22Rv1 (cell line): ENCODE results near the gene CHDH.

Experiments used
- H3K27ac ChIP-seq: fragments of 450-650 bp; 2 replicates; pipeline ENCODE4 v1.5.1; 2017
- ZFX ChIP-seq: fragments of 450-650 bp; IDR thresholded peaks from 2 replicates; pipeline ENCODE4 v1.6.1; 2017; ENCODE audit warnings: antibody characterized with exemption, borderline replicate concordance
- TF ChIP-seq, protein P1 (sequence below): fragments of 450-650 bp; IDR thresholded peaks from 2 replicates; pipeline ENCODE4 v1.5.1; 2017; ENCODE audit warnings: mild to moderate bottlenecking

CHDH gene

DNA sequence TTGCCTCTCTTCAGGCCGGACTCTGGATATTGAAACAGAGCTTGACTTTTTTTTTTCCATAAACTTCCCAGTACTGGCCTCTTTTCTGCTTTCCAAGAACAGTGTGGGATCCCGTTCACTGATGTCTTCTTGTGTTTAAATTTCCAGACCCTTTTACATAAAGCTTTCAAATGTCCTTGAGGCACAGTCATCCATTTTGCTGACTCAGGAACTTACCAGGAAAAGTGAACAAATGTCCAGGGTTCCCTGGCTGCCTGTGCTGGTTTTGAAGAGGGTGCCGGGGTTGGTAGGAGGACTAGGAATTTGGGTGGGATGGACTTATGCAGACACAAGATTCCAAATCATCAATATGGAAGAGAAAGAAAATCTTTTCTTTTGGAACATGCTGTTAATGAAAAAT, 68.1 kb downstream of the CHDH start:
- H3K27ac ChIP-seq: no peak overlapping the region

DNA sequence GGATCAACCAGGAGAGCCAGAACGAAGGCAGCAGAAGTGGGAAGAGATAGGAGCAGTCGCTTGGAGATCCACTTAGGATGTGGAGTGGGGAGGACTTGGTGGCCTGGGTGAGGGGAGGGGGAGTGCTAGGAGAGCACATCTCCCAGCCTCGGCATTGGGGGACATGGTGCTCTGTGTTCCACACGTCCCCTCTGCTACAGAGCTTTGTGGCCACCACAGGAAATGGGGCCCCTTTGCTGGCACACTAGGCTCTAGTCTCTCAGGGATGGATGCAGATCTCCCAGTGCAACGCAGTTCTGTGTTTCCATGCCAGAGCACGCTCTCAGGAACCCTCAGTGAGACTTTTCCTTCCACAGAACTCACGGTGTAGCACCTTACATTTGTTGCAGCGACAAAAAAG, 68.8 kb downstream of the CHDH start:
- TF ChIP-seq, protein P1, sequence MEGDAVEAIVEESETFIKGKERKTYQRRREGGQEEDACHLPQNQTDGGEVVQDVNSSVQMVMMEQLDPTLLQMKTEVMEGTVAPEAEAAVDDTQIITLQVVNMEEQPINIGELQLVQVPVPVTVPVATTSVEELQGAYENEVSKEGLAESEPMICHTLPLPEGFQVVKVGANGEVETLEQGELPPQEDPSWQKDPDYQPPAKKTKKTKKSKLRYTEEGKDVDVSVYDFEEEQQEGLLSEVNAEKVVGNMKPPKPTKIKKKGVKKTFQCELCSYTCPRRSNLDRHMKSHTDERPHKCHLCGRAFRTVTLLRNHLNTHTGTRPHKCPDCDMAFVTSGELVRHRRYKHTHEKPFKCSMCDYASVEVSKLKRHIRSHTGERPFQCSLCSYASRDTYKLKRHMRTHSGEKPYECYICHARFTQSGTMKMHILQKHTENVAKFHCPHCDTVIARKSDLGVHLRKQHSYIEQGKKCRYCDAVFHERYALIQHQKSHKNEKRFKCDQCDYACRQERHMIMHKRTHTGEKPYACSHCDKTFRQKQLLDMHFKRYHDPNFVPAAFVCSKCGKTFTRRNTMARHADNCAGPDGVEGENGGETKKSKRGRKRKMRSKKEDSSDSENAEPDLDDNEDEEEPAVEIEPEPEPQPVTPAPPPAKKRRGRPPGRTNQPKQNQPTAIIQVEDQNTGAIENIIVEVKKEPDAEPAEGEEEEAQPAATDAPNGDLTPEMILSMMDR: no peak
- TF ChIP-seq ZFX: no peak
- no peak overlapping the region for H3K27ac ChIP-seq

More for the DNA sequence above, 68.1 kb downstream of the CHDH start:
- TF ChIP-seq ZFX: no peak
- TF ChIP-seq, protein P1: no peak

DNA sequence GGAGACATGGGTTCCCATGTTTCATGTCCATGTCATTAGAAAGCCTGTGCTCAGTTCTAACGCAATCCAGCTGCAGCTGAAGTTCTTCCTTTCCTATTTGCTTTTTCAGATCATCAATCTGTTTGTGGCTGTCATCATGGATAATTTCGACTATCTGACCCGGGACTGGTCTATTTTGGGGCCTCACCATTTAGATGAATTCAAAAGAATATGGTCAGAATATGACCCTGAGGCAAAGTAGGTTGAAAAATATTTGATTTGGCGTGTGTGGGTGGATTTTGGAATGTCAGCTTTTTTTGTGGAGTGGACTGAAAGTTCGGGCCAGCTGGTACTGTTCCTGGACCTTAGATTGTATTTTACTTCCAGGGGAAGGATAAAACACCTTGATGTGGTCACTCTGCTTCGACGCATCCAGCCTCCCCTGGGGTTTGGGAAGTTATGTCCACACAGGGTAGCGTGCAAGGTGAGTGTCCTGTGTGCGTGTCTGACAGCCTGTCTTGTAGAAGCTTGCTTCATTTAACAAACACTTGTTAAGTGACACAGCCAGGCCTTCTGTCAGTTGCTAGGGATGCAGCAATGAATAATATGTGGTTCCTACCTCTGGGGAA, 69.6 kb downstream of the CHDH start:
- TF ChIP-seq ZFX: no peak
- TF ChIP-seq, protein P1: no peak
- H3K27ac ChIP-seq: no peak overlapping the region

DNA sequence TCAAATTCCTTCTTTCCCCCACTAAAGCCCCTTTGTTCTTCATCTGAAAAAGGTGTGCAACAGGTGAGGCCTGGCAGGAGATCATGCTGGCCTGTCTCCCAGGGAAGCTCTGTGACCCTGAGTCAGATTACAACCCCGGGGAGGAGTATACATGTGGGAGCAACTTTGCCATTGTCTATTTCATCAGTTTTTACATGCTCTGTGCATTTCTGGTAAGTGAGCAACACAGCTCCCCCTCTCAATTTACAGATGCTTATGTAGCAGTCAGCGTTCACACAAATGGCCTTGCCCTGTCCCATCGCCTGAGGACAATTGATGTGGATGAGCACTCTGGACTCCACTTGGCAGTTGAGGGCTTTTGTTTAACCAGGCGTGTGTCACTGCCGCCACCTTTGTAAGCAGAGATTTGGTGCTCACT, 70.4 kb downstream of the CHDH start:
- no peak overlapping the region for H3K27ac ChIP-seq
- TF ChIP-seq ZFX: no peak
- TF ChIP-seq, protein P1: no peak

DNA sequence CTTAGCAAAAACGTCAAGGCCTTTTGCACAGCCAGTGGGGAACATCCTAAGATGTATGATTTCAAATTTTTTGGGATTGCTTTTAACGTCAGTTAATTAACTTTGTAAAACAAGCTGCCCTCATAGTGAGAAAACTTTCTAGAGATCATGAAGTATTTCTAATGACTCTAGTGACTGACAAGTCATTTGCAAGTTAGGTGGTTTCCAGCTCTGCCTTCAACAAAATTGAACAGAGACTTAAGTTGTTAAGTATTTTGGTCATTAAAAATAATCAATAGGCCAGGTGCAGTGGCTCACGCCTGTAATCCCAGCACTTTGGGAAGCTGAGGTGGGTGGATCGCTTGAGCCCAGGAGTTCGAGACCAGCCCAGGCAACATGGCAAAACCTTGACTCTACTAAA, 71.2 kb downstream of the CHDH start:
- no peak overlapping the region for H3K27ac ChIP-seq
- TF ChIP-seq ZFX: no peak
- TF ChIP-seq, protein P1: no peak

DNA sequence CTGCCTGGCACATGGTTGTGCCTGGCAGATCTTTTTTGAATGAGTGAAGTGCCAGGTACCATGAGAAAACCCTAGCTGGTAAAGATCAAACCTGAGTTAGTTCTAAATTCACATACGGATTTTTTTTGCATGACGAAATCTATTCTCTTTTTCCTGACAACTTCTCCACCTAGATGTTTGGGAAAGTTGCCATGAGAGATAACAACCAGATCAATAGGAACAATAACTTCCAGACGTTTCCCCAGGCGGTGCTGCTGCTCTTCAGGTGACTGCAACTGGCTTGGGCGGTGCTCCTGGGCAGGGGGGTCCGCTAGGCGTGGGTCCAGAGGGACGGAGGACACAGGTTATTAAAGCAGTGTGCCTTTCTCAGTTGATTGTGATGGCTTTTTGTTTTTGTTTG, 71.8 kb downstream of the CHDH start:
- TF ChIP-seq, protein P1: no peak
- TF ChIP-seq ZFX: no peak
- no peak overlapping the region for H3K27ac ChIP-seq

DNA sequence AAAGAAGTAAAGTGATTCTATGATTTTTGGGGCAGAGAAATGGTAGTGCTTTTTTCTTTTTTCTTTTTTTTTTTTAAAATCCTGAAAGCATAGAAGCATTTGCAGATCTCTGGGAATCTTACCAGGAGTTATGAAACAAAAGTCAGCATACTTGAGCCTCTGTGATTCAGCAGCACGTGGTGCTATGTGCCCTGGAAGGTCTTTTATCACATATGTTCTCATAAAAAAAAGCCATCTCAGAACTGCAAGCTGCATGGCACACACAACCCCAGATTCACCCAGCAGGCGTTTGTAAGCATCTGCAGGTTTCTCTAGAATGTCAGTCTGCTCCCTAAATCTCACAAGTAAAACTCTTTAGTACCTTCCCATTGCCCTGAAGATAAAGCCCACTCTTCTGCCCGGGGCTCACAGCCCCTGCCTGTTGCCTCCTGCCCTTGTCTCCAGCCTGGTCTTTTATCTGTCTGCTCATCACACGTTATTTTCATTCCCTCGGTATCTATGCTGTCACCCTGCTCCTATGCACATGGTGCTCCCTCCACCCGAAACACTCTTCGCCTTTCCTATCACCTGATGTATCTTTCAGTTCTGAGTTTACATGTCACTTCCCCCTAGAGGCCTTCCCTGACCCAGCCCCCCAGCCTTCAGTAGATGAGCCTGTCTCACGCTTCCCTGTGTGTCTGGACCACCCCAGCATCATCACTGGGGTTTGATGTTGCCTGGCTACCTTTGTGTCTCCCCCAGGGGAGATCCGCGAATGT, 72.4 kb downstream of the CHDH start:
- H3K27ac ChIP-seq: no peak overlapping the region
- TF ChIP-seq, protein P1: no peak
- TF ChIP-seq ZFX: no peak
